ENCODE measurements around the gene KLK5.

Gene KLK5

DNA sequence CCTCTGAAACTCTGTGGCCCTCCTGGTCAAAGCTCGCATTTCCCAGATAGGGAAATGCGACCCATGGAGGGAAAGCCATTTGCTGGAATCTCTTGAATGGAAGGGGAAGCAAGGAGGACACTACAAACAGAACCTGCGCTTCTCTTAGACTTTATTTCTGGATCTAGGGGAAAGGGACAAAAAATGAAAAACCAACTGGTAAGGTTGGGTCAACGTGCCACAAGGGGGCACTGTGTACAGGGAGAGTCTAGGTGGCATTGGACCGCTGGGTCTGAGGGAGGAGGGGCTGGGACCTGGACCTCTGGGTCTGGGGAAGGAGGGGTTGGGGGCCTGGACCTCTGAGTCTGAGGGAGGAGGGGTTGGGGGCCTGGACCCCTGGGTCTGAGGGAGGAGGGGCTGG, 46.6 kb downstream of the KLK5 start:
- Histone ChIP-seq H3K9me3 (replicated peaks; ENCODE audit: insufficient read depth, low read length) (no peaks in the 10 kb centered on the region), H3K27me3 (replicated peaks; ENCODE audit: insufficient read depth, low read length) (peaks cover 61% of the 10 kb centered on the region), H2AFZ (ENCODE audit: low read length) (no peak overlapping the region), H3K4me1 (ENCODE audit: low read length) (no peaks in the 10 kb centered on the region), H3K27ac (ENCODE audit: low read length) (no peak overlapping the region), H3K4me3 (ENCODE audit: low read length) (no peak overlapping the region), H3K9me2 (replicated peaks; ENCODE audit: insufficient read depth, low read length) (no peaks in the 10 kb centered on the region), H3F3A (ENCODE audit: insufficient read depth, low read length) (no peaks in the 10 kb centered on the region), H3K36me3 (replicated peaks; ENCODE audit: insufficient read depth, low read length) (no peaks in the 10 kb centered on the region), H4K20me1 (ENCODE audit: insufficient read depth, low read length) (no peaks in the 10 kb centered on the region), H3K4me2 (ENCODE audit: low read depth, low read length) (no peak overlapping the region), H3K79me2 (ENCODE audit: low read length) (no peaks in the 10 kb centered on the region), H3K9ac (ENCODE audit: low read length) (no peak overlapping the region)
- TF ChIP-seq CTCF (IDR thresholded peaks at IDR 0.05; ENCODE audit: low read length) (peak; percentile 39), EZH2phosphoT487 (IDR thresholded peaks at IDR 0.05; ENCODE audit: low read length) (no peak)
- no peak for DNase-seq

- Histone ChIP-seq H3F3A (ENCODE audit: insufficient read depth, low read length) (no peaks in the 10 kb centered on the region), H3K9me2 (replicated peaks; ENCODE audit: insufficient read depth, low read length) (no peaks in the 10 kb centered on the region), H3K27me3 (replicated peaks; ENCODE audit: insufficient read depth, low read length) (peaks cover 44% of the 10 kb centered on the region), H2AFZ (ENCODE audit: low read length) (no peak overlapping the region), H3K36me3 (replicated peaks; ENCODE audit: insufficient read depth, low read length) (no peaks in the 10 kb centered on the region), H3K4me3 (ENCODE audit: low read length) (no peak overlapping the region), H4K20me1 (ENCODE audit: insufficient read depth, low read length) (no peaks in the 10 kb centered on the region), H3K79me2 (ENCODE audit: low read length) (no peaks in the 10 kb centered on the region), H3K9me3 (replicated peaks; ENCODE audit: insufficient read depth, low read length) (no peaks in the 10 kb centered on the region), H3K27ac (ENCODE audit: low read length) (no peak overlapping the region), H3K4me1 (ENCODE audit: low read length) (no peaks in the 10 kb centered on the region), H3K4me2 (ENCODE audit: low read depth, low read length) (no peak overlapping the region), H3K9ac (ENCODE audit: low read length) (no peak overlapping the region)
- TF ChIP-seq EZH2phosphoT487 (IDR thresholded peaks at IDR 0.05; ENCODE audit: low read length) (no peak), CTCF (IDR thresholded peaks at IDR 0.05; ENCODE audit: low read length) (no peak), EZH2 (optimal IDR thresholded peaks at IDR 0.05; ENCODE audit: low read depth, low read length) (no peak)
- DNase-seq = no peak
Observed at GRCh38 chr19:50902640-50903039, 50.2 kb downstream of the KLK5 start.

- no peak overlapping the region for H3K27ac ChIP-seq (ENCODE audit: low read length)
Observed at GRCh38 chr19:50899569-50899968, 53.3 kb downstream of the KLK5 start.

More at GRCh38 chr19:50899569-50899968, 53.3 kb downstream of the KLK5 start:
- Histone ChIP-seq H4K20me1 (ENCODE audit: insufficient read depth, low read length) (no peaks in the 10 kb centered on the region), H3K27me3 (replicated peaks; ENCODE audit: insufficient read depth, low read length) (peaks cover 47% of the 10 kb centered on the region), H3K4me1 (ENCODE audit: low read length) (no peaks in the 10 kb centered on the region), H2AFZ (ENCODE audit: low read length) (no peak overlapping the region), H3K36me3 (replicated peaks; ENCODE audit: insufficient read depth, low read length) (no peaks in the 10 kb centered on the region), H3K4me3 (ENCODE audit: low read length) (no peak overlapping the region), H3K9me3 (replicated peaks; ENCODE audit: insufficient read depth, low read length) (no peaks in the 10 kb centered on the region), H3K79me2 (ENCODE audit: low read length) (no peaks in the 10 kb centered on the region), H3K4me2 (ENCODE audit: low read depth, low read length) (no peak overlapping the region), H3F3A (ENCODE audit: insufficient read depth, low read length) (no peaks in the 10 kb centered on the region), H3K9ac (ENCODE audit: low read length) (no peak overlapping the region), H3K9me2 (replicated peaks; ENCODE audit: insufficient read depth, low read length) (no peaks in the 10 kb centered on the region)
- no peak for TF ChIP-seq EZH2 (optimal IDR thresholded peaks at IDR 0.05; ENCODE audit: low read depth, low read length)
- TF ChIP-seq EZH2phosphoT487 (IDR thresholded peaks at IDR 0.05; ENCODE audit: low read length) = no peak
- no peak for TF ChIP-seq CTCF (IDR thresholded peaks at IDR 0.05; ENCODE audit: low read length)
- DNase-seq = no peak

All from MM.1S (cell line).